UCSD-AML1 (cell line): ENCODE results near the gene ZNF440.
A peak's percentile ranks its signal among the peaks of the same experiment; 100 is the strongest.
"Not testable (repeated sequence)": the region's sequence is repeated elsewhere in the genome, so short reads cannot be mapped to it uniquely, and the experiment has no call there.

Experiments used
- DNase-seq: peaks from one replicate; lab custom pipeline; 2025; ENCODE audit not compliant: unreplicated experiment; lab: John Stamatoyannopoulos, UW

Gene ZNF440

DNA sequence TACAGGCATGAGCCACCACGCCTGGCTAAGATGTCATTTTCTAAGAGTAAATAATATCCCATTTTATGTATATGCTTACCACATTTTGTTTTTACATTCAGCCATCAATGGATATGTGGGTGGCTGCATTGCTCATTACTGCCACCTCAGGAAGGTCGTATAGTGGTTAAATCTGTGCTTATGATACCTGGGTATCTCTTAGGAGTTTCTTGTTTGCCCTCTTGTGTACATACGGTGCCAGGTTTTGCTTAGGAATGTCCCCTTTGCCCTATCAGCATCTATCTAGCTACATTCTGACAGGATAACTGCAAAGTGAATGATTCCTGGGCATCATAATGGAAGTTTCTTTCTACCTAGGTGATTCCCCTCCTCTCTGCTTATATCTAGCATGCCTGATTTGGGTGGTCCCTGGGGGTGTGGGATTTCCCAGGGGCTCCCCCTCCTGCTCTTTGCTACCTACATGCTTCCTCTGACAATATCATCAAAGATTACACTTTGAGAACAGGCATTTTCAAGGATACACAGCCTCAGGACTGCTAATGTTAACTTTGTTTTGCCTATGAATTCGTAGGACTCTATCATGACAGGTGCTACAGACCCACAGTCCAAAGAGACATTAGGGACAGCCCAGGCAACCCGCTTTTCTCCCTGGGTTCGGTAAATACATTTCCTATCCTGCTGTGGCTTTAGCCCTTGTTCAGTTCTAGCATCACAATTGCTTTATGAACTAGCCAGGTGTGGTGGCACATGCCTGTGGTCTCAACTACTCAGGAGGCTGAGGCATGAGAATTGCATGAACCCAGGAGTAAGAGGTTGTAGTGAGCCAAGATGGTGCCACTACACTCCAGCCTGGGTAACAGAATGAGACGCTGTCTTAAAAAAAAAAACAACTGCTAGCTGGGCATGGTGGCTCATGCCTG lies 15.1 kb downstream of the ZNF440 start:
- not testable (repeated sequence) for DNase-seq

DNA sequence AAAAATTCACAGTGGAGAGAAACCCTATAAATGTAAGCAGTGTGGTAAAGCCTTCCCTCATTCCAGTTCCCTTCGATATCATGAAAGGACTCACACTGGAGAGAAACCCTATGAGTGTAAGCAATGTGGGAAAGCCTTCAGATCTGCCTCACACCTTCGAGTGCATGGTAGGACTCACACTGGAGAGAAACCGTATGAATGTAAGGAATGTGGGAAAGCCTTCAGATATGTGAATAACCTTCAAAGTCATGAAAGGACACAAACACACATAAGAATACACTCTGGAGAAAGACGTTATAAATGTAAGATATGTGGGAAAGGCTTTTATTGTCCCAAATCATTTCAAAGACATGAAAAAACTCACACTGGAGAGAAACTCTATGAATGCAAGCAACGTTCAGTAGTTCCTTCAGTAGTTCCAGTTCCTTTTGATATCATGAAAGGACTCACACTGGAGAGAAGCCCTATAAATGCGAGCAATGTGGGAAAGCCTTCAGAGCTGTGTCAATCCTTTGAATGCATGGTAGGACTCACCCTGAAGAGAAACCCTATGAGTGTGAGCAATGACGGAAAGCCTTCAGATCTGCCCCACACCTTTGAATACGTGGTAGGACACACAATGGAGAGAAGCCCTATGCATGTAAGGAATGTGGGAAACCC lies 18.3 kb downstream of the ZNF440 start:
- DNase-seq: no peak

DNA sequence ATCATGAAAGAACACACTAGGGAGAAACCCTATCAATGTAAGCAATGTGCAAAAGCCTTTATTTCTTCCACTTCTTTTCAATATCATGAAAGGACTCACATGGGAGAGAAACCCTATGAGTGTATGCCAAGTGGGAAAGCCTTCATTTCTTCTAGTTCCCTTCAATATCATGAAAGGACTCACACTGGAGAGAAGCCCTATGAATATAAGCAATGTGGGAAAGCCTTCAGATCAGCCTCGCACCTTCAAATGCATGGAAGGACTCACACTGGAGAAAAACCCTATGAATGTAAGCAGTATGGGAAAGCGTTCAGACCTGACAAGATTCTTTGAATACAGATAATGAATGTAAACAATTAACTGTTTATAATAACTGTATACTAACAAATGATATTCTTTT lies 19.5 kb downstream of the ZNF440 start:
- no peak for DNase-seq

DNA sequence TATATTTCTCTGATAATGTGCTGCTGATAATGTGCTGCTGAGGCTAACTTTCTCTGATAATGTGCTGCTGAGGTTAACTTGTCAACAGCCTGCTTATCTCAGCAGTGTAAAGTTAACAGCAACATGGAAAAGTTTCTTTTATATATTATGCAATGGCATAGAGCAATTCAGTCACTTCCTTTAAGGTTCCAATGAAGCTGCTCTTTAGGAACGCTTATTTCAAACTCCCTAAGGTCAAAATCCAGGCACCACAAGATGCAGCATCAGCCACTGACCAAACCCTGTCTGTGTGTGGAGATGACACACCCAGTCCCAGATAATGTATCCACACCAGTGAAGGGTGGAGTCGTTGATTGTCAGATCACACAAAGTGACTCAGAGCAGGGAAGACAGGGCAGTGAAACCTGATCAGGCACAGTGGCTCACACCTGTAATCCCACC lies 21.6 kb downstream of the ZNF440 start:
- not testable (repeated sequence) for DNase-seq

DNA sequence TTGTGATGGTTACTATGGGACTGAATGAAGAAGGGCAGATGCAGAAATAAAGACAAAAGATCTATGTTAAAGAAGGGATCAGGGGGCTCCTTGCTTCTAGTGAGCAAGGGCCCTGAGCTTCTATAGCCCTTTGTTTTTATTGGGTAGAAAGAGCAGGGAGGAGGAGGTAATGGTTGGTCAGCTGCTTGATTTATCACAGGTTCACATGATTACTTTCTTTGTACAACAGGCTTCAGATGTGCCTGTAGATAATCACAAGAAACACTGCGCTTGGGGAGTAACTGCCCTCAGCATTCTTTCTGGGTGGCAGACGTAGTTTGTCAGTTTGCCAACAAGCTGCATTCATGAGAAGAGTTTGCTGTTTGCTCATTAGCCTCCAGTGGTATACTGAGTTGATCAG lies 29.6 kb downstream of the ZNF440 start:
- DNase-seq: no peak

DNA sequence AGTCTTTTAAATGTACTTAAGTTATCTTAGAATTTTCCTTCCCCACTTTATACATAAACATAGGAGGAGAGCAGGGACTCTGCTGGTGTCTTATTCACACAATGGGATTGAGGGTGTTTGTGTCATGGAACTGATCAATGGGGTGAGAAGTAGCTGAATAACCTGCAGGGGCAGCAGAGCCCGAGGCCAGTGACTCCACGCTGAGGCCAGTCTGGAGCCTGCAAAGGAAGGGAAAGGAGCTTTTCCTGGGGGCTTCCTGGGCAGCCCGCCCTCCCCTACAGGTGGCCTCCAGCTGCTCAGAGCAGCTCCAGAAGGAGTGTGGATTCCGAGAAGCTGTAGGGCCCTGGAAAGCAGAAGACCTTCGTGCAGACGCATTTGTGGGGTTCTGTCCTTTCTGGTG lies 33.5 kb downstream of the ZNF440 start:
- DNase-seq: not testable (repeated sequence)

DNA sequence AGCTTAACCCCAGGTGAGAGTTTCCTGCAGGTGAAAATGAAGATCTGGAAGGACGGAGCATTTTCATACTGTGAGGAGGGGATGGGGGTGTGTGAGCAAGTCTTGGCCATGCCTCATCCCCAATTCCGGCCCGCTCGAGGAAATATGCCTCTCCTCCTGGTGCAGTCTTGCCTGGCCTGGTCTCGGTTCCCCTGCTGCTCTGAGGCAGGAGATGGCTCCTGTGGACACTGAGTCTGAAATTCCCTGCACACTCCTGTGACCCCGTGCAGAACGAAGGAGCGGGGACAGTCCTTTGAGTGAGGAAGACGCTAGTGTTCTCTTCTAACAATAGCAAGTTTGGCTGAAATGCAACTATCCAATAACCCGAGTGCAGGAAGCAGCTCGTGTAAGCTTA lies 34.1 kb downstream of the ZNF440 start:
- no peak for DNase-seq

DNA sequence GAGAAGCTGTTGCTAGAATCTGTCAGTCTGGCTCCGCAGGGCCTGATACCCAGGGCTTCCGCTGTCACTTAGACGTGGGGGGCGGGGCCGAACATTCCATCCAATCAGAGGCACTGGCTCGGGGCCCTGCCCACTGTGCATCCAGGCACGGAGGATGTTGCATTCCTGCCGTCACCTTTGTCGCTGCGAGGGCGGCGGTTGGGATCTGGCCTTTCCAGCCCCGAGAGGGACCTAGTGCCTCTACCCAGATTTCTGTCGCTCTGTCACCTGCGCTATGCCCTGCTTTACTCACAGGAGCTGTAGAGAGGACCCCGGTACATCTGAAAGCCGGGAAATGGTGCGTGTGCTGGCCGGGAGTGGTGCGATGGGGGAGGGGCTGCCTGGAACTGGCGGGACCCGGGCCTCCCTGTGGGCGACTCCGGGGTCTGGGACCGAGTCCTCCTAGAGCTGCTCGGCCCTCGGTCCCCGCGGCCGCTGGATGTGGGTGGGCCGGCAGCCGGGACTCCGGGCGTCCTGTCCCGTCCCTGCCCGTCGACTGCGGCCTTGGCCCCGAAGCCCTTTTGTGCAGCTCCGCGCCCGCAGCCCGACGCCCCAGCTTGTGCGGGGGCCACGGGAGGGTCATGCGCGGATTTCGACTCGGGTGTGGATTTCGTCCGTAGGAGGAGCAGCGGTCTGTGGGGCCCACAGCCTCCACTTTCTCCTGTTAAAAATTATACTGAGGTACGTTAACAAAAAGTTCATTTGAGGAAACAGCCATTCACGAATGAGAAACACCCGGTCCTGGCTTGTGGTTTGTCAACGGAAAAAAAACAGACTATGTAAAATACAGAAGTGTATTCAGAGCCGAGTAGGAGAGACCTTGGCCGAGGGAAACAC lies 34.8 kb downstream of the ZNF440 start, which contains the start of gene ZNF439:
Gene ZNF439 (plus strand): TSS at position 133 of the 876 bp plus-strand sequence. CDS start 142 bp downstream, at position 275.
- DNase-seq: peak; percentile 84

DNA sequence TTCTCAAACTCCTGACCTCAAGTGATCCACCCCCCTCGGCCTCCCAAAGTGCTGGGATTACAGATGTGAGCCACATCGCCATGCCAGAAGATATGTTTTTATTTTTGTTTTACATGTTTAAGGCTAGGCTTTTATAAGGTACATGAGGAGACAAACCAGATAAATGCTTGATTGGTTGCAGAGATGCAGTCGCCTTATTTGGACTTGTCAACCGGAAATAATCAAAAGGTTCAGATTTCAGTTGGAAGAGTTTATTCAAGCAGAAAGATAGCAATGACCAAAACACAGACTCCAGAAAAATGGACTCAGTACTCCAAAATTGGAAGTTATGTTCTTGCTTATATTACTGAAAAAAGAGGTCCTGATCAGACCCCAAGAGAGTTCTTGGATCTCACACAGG lies 36.2 kb downstream of the ZNF440 start:
- DNase-seq: not testable (repeated sequence)

DNA sequence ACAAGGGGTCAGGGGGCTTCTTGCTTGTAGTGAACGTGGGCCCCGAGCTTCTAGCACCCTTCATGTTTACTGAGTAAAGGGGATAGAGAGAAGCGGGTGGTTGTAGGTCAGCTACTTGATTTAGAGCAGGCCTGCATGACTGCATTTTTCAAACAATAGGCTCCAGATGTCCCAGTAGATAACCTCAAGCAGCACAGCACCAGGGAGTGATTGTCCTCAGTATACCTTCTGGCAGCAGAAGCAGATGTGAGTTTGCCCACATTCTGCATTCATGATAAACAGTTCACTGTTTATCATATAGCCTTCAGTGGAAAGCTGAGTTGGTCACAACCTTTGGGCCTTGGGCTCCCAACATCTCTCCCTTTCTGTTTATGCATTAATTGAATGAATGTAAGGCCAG lies 39.3 kb downstream of the ZNF440 start:
- DNase-seq: no peak

DNA sequence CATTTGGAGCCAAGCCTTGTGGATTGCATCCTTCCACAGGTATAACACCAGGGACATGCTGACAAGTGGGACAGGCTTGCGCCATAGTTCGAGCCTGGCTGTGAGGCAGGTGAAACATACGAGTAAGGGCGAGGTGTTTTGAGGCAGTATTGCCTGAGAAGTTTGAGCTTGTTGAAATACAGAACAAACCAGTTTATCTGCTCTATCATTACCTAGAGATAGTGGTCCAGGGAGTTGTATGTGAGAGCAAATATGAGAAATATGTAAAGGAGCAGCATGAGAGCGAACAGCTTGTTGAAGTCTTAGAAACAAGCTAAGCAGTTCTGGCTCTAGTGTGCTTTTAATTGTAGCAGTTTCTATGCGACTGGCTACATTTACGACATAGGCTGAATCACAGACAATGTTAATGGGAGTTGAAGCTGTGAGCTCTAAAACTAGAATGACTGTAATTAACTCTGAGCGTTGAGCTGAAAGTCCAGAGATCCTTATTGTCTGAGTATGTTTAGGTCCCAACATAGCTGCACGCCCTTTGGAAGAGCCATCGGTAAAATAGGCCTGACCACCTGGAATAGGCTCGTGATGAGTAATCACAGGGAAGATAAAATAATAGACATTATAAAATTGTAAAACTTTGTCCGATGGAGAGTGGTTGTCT lies 42.6 kb downstream of the ZNF440 start:
- no peak for DNase-seq

DNA sequence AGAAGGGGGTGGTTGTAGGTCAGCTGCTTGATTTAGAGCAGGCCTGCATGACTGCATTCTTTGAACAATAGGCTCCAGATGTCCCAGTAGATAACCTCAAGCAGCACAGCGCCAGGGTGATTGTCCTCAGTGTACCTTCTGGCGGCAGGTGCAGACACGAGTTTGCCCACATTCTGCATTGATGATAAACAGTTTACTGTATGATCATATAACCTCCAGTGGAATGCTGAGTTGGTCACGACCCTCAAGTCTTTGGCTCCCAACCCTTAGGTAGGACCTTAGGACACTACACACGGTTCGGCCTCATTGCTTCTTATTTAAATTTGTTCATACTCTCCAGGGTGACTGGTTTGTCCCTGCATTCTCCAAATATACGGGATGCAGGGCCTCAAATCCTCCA lies 46.6 kb downstream of the ZNF440 start:
- DNase-seq: no peak

DNA sequence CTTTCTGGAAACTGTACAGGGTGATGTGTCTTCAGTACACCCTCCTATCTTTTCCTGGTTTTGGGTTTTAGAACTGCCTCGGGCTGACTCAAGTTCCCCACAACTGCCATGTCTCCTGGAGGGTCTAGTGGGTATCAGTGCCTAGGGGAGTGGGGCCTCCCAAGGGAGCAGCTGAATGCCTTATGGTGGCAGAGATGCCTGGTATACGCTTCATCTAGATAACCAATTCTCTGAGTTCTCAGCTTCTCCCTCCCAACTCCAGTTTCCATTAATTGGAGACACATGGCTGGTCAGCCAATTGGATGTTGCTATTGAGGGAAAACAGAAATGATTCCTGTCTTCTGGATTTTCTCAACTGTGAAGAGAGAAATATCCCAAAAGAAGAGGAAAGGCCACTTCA lies 47.2 kb downstream of the ZNF440 start:
- no peak for DNase-seq

DNA sequence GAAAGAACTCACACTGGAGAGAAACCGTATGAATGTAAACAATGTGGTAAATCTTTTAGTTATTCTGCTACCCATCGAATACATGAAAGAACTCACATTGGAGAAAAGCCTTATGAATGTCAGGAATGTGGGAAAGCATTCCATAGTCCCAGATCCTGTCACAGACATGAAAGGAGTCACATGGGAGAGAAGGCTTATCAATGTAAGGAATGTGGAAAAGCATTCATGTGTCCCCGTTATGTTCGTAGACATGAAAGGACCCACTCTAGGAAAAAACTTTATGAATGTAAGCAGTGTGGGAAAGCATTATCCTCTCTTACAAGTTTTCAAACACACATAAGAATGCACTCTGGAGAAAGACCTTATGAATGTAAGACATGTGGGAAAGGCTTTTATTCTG lies 53.7 kb downstream of the ZNF440 start:
- DNase-seq: not testable (repeated sequence)

DNA sequence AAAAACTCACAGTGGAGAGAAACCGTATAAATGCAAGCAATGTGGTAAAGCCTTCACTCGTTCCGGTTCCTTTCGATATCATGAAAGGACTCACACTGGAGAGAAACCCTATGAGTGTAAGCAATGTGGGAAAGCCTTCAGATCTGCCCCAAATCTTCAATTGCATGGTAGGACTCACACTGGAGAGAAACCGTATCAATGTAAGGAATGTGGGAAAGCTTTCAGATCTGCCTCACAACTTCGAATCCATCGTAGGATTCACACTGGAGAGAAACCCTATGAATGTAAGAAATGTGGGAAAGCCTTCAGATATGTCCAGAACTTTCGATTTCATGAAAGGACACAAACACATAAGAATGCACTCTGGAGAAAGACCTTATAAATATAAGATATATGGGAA lies 54.1 kb downstream of the ZNF440 start:
- DNase-seq: no peak

DNA sequence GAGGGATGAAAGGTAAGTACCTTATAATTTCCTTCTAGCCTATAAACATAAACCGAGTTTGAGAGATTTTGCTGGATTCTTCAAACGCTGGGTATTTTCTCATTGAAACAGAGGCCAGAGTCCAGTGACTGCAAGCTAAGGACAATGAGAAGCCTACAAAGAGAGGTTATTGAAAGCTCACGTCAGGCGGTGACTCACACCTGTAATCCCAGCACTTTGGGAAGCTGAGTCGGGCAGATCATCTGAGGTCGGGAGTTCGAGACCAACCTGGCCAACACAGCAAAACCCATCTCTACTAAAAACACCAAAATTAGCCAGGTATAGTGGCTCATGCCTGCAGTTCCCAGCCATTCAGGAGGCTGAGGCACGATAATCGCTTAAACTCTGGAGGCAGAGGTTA lies 58.6 kb downstream of the ZNF440 start:
- DNase-seq: no peak

DNA sequence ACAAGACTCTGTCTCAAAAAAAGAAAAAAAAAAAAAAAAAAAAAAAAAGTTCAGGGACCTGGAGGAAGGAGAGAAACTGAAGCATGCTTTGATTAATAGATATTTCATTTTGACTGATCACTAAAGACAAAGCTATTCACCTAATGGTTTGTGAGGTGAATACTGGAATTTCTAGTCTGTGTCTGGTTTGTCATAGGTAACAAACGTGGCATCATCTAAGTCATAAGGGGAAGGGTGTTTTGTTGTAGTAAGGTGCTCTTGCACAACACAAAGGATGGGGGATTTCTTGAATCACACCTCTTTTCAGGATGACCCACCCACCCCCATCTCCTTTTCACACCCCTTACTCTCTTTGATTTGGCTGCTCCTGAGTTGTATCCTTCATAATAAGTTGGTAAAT lies 59.7 kb downstream of the ZNF440 start:
- DNase-seq: no peak

DNA sequence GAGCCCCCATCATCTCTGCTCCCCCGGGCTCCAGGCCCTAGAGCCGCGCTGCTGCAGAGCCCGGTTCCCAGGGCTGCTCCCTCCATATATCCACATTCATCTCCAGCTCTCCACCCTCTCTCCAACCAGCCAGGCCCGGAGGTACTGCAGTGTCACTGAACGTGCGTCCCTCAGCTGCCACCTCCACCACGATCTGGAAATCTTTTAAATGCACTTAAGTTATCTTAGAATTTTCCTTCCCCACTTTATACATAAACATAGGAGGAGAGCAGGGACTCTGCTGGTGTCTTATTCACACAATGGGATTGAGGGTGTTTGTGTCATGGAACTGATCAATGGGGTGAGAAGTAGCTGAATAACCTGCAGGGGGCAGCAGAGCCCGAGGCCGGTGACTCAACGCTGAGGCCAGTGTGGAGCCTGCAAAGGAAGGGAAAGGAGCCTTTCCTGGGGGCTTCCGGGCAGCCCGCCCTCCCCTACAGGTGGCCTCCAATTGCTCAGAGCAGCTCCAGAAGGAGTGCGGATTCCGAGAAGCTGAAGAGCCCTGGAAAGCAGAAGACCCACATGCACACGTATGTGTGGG lies 65.7 kb downstream of the ZNF440 start:
- DNase-seq: peak; percentile 34

DNA sequence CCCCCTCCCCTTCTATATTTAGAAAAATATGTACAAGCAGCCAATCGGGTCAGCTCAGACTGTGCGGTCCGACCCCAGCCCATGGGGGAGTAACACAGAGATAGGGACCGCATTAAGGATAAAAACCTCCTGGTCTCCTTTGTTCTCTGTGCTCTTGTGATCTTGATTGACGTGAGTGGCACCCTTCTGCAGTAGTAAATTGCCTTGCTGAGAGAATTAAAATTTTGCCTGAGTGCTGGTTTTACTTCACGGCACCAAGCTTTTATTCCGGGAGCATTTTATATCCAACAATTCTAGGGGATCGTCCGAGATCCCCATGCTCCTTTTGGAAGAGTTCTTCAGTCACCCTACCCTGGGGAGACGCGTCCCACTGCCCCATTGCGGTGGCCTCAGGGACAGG lies 66.5 kb downstream of the ZNF440 start:
- no peak for DNase-seq

DNA sequence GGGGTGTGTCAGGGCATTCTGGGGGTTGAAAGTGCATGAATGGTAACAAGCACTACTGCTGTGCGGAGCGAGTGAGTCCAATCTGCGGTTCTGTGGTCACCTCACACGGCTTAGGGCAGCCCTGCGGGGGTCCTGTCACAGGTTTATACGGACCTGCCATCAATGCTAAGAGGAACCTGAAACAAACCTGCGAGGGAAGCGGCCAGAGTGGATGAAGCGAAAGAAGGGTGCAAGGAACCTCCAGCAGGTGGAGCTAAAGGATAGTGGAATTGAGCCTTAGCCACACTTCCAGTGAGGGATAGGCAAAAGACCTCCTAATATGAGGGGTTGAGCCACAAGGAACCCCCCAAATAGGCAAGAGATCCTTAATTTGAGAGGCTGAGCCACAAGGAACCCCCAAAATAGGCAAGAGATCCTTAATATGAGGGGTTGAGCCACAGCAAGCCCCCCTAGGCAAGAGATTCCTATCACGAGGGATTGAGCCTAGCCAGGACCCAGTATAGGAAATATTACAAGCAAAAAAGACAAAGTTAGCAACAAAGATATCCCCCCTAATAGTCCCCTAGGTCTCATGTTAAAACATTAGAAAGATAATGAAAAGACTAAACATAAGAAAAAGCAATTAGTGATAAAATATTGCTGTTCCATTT lies 67.2 kb downstream of the ZNF440 start:
- peak; percentile 53 for DNase-seq
